Trophoblast cell (in vitro differentiated cells and primary cell): Measurements from ENCODE around the gene MITF.

Source experiments
- DNase-seq, 2 donors: peaks; one replicate each; pipeline ENCODE4 v3.0.0-alpha.2; 2016
- H2AFZ ChIP-seq: 2 replicates; pipeline ENCODE4 v1.6.1; 2013; ENCODE audit warnings: low read length, moderate library complexity, mild to moderate bottlenecking; ENCODE audit not compliant: insufficient read depth, poor library complexity
- H2AK5ac ChIP-seq: 2 replicates; pipeline ENCODE4 v1.6.1; 2013; ENCODE audit warnings: mild to moderate bottlenecking, low read length
- H2BK120ac ChIP-seq: 2 replicates; pipeline ENCODE4 v1.6.1; 2013; ENCODE audit warnings: low read length, mild to moderate bottlenecking, moderate library complexity; ENCODE audit not compliant: insufficient read depth, poor library complexity
- H2BK12ac ChIP-seq: 2 replicates; pipeline ENCODE4 v1.6.1; 2013; ENCODE audit warnings: mild to moderate bottlenecking, low read length, moderate library complexity
- H2BK5ac ChIP-seq: 2 replicates; pipeline ENCODE4 v1.6.1; 2013; ENCODE audit warnings: low read length, low read depth, moderate library complexity, mild to moderate bottlenecking; ENCODE audit not compliant: poor library complexity
- H3K14ac ChIP-seq: 2 replicates; pipeline ENCODE4 v1.6.1; 2013; ENCODE audit warnings: mild to moderate bottlenecking, low read length
- H3K18ac ChIP-seq: 2 replicates; pipeline ENCODE4 v1.6.1; 2013; ENCODE audit warnings: mild to moderate bottlenecking, low read length
- H3K23ac ChIP-seq: 2 replicates; pipeline ENCODE4 v1.6.1; 2013; ENCODE audit warnings: low read length
- H3K27ac ChIP-seq: 2 replicates; pipeline ENCODE4 v1.5.1; 2013; ENCODE audit warnings: low read depth, mild to moderate bottlenecking, inconsistent platforms, low read length, moderate library complexity
- H3K27me3 ChIP-seq: 2 replicates; pipeline ENCODE4 v1.6.1; 2013; ENCODE audit warnings: inconsistent platforms, mild to moderate bottlenecking, low read length, moderate library complexity; ENCODE audit not compliant: insufficient read depth
- H3K36me3 ChIP-seq, 2 experiments: 1 replicate in 1 of 2; 2 replicates in 1 of 2; pipeline ENCODE4 v1.6.1; 2013; ENCODE audit warnings: low read length in 2 of 2, mild to moderate bottlenecking in 2 of 2, moderate library complexity in 1 of 2; ENCODE audit not compliant: insufficient read depth in 2 of 2, control insufficient read depth in 1 of 2
- H3K4ac ChIP-seq: 2 replicates; pipeline ENCODE4 v1.6.1; 2013; ENCODE audit warnings: low read depth, mild to moderate bottlenecking, low read length, moderate library complexity
- H3K4me1 ChIP-seq, 2 experiments: 1 replicate in 1 of 2; 2 replicates in 1 of 2; pipeline ENCODE4 v1.6.1; 2013; ENCODE audit warnings: low read length in 2 of 2, mild to moderate bottlenecking in 2 of 2, moderate library complexity in 1 of 2; ENCODE audit not compliant: insufficient read depth in 2 of 2, control insufficient read depth in 1 of 2
- H3K4me2 ChIP-seq: 2 replicates; pipeline ENCODE4 v1.6.1; 2013; ENCODE audit warnings: inconsistent platforms, mild to moderate bottlenecking, low read length, moderate library complexity
- H3K4me3 ChIP-seq: 2 replicates; pipeline ENCODE4 v1.5.1; 2013; ENCODE audit warnings: mild to moderate bottlenecking, low read depth, low read length, inconsistent platforms
- H3K79me1 ChIP-seq: one replicate; pipeline ENCODE4 v1.6.1; 2013; ENCODE audit warnings: low read length
- H3K79me2 ChIP-seq: 2 replicates; pipeline ENCODE4 v1.6.1; 2013; ENCODE audit warnings: low read length, mild to moderate bottlenecking; ENCODE audit not compliant: control insufficient read depth, insufficient read depth, poor library complexity
- H3K9ac ChIP-seq: 2 replicates; pipeline ENCODE4 v1.6.1; 2013; ENCODE audit warnings: mild to moderate bottlenecking, low read length
- H3K9me3 ChIP-seq: 2 replicates; pipeline ENCODE4 v1.6.1; 2013; ENCODE audit warnings: low read depth, mild to moderate bottlenecking, control low read depth, inconsistent platforms, low read length; ENCODE audit not compliant: insufficient read depth
- H4K12ac ChIP-seq: 2 replicates; pipeline ENCODE4 v1.6.1; 2013; ENCODE audit warnings: low read depth, mild to moderate bottlenecking, low read length, moderate library complexity
- H4K8ac ChIP-seq: 2 replicates; pipeline ENCODE4 v1.6.1; 2013; ENCODE audit warnings: low read depth, mild to moderate bottlenecking, low read length, moderate library complexity
- H4K91ac ChIP-seq: one replicate; pipeline ENCODE4 v1.6.1; 2013; ENCODE audit warnings: low read depth, mild to moderate bottlenecking, low read length, moderate library complexity
- WGBS: extraction: QIAGEN DNeasy Blood & Tissue Kit; methylation state at CpG from one replicate; pipeline ENCODE4 v1.1.7; 2013; ENCODE audit warnings: missing lambda C conversion rate; ENCODE audit not compliant: insufficient read length, insufficient coverage; ENCODE audit errors: extremely low coverage; 5-methylcytosine and 5-hydroxymethylcytosine counted together

Gene MITF

DNA sequence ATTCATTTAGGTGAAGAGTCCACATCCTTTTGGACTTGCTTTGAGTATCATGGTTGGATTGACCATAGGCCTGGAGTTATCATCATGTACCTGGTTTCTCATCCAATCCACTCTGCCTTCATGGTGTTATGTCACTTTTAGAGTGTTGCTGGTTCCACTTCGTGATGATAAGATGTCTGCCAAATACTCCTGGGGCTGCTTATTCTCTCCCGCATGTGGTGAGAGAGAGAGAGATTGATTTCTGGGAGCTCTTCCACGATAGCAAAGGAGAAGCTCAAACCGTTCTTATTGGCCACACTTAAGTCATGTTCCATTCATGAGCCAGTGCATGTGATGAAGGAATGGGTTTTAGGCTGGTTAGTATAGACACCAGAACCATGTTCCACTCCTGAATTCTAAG, 47.6 kb downstream of the MITF start:
- Histone ChIP-seq H3K36me3 (no peaks in the 10 kb centered on the region), H2BK5ac (no peak overlapping the region), H4K91ac (no peak overlapping the region), H3K4me3 (no peak overlapping the region), H3K4me1 (peaks cover 0 to 4% of the 10 kb centered on the region in 2 experiments), H2AFZ (no peak overlapping the region), H3K27me3 (no peaks in the 10 kb centered on the region), H3K4ac (no peak overlapping the region), H3K23ac (no peak overlapping the region), H4K12ac (no peak overlapping the region), H3K4me2 (no peak overlapping the region), H3K14ac (no peak overlapping the region), H3K79me1 (no peaks in the 10 kb centered on the region), H3K9me3 (no peaks in the 10 kb centered on the region), H2BK12ac (no peak overlapping the region), H3K18ac (no peak overlapping the region), H2BK120ac (no peak overlapping the region), H3K27ac (no peak overlapping the region), H4K8ac (no peak overlapping the region), H3K79me2 (no peaks in the 10 kb centered on the region), H3K9ac (no peak overlapping the region), H2AK5ac (no peak overlapping the region)
- no CpG with 5 or more reads among the region's 4 CpGs for WGBS
- no peak for DNase-seq

GRCh38 chr3:69787436-69788168, 48.3 kb downstream of the MITF start:
- Histone ChIP-seq H3K4me2 (no peak overlapping the region), H3K27ac (no peak overlapping the region), H3K18ac (no peak overlapping the region), H3K4me1 (peaks cover 0 to 4% of the 10 kb centered on the region in 2 experiments), H3K36me3 (no peaks in the 10 kb centered on the region), H3K27me3 (no peaks in the 10 kb centered on the region), H4K8ac (no peak overlapping the region), H2AFZ (no peak overlapping the region), H2BK120ac (no peak overlapping the region), H3K9ac (no peak overlapping the region), H3K14ac (no peak overlapping the region), H2AK5ac (no peak overlapping the region), H2BK5ac (no peak overlapping the region), H3K23ac (no peak overlapping the region), H2BK12ac (no peak overlapping the region), H4K91ac (no peak overlapping the region), H3K4me3 (no peak overlapping the region), H3K79me1 (no peaks in the 10 kb centered on the region), H4K12ac (no peak overlapping the region), H3K9me3 (no peaks in the 10 kb centered on the region), H3K79me2 (no peaks in the 10 kb centered on the region), H3K4ac (no peak overlapping the region)
- no CpG with 5 or more reads among the region's 3 CpGs for WGBS
- peak in 1 of 2 donors; percentile 33 for DNase-seq

- Histone ChIP-seq H2AFZ (no peak overlapping the region), H3K23ac (no peak overlapping the region), H3K9me3 (no peaks in the 10 kb centered on the region), H3K36me3 (no peaks in the 10 kb centered on the region), H3K14ac (no peak overlapping the region), H3K79me2 (no peaks in the 10 kb centered on the region), H3K9ac (no peak overlapping the region), H3K4me1 (peaks cover 0 to 4% of the 10 kb centered on the region in 2 experiments), H3K4ac (no peak overlapping the region), H4K8ac (no peak overlapping the region), H2BK12ac (no peak overlapping the region), H4K12ac (peak overlapping the region; percentile 56), H2AK5ac (no peak overlapping the region), H3K79me1 (no peaks in the 10 kb centered on the region), H3K4me3 (no peak overlapping the region), H3K4me2 (no peak overlapping the region), H2BK120ac (no peak overlapping the region), H2BK5ac (no peak overlapping the region), H3K27me3 (no peaks in the 10 kb centered on the region), H3K18ac (no peak overlapping the region), H4K91ac (no peak overlapping the region), H3K27ac (no peak overlapping the region)
- peak; percentile 34 to 63 for DNase-seq
- no CpG with 5 or more reads among the region's 6 CpGs for WGBS
Measured at GRCh38 chr3:69791106-69791505, 51.8 kb downstream of the MITF start.

DNA sequence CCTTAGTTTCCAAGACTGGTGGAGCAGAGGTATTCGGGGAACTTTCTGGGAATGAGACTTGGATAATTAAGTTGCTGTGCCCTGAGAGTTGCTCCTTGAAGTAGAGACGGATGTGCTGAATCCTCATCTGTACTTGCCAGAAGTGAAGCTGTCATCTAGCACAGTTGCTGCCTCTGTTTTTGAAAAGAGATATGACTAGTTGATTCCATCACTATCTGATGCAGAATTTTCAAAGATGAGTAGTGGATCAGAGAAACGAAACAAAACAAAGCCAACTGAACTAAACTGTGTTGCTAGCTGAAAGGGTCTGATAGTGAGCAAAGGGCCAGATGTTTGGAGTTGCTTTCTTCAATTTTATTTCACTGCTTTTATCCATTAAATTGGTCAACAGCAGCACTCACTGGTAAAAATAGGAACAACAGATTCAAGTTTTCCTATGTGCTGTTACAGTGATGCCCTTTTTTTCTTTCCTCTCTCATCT, 52.7 kb downstream of the MITF start:
- H3K18ac ChIP-seq, result no peak overlapping the region
- H2BK12ac ChIP-seq, result no peak overlapping the region
- no peak overlapping the region for H4K12ac ChIP-seq
- H3K27ac ChIP-seq, result peak overlapping the region; percentile 14
- H3K4me2 ChIP-seq, result no peak overlapping the region
- no peak overlapping the region for H3K23ac ChIP-seq
- no peaks in the 10 kb centered on the region for H3K79me2 ChIP-seq
- H3K4ac ChIP-seq, result no peak overlapping the region
- H3K9ac ChIP-seq, result no peak overlapping the region
- H4K91ac ChIP-seq, result no peak overlapping the region
- DNase-seq, result peak; percentile 39 to 71
- H3K27me3 ChIP-seq, result no peaks in the 10 kb centered on the region
- no peaks in the 10 kb centered on the region for H3K36me3 ChIP-seq
- no peak overlapping the region for H2BK5ac ChIP-seq
- H3K14ac ChIP-seq, result no peak overlapping the region
- no peaks in the 10 kb centered on the region for H3K79me1 ChIP-seq
- H2AFZ ChIP-seq, result no peak overlapping the region
- no peak overlapping the region for H2BK120ac ChIP-seq
- H3K4me3 ChIP-seq, result no peak overlapping the region
- H2AK5ac ChIP-seq, result no peak overlapping the region
- H3K4me1 ChIP-seq, result peaks cover 0 to 4% of the 10 kb centered on the region in 2 experiments
- H3K9me3 ChIP-seq, result no peaks in the 10 kb centered on the region
- no CpG with 5 or more reads among the region's 3 CpGs for WGBS
- H4K8ac ChIP-seq, result no peak overlapping the region
